Measurements from ENCODE around the gene EPS8L3.

DNA sequence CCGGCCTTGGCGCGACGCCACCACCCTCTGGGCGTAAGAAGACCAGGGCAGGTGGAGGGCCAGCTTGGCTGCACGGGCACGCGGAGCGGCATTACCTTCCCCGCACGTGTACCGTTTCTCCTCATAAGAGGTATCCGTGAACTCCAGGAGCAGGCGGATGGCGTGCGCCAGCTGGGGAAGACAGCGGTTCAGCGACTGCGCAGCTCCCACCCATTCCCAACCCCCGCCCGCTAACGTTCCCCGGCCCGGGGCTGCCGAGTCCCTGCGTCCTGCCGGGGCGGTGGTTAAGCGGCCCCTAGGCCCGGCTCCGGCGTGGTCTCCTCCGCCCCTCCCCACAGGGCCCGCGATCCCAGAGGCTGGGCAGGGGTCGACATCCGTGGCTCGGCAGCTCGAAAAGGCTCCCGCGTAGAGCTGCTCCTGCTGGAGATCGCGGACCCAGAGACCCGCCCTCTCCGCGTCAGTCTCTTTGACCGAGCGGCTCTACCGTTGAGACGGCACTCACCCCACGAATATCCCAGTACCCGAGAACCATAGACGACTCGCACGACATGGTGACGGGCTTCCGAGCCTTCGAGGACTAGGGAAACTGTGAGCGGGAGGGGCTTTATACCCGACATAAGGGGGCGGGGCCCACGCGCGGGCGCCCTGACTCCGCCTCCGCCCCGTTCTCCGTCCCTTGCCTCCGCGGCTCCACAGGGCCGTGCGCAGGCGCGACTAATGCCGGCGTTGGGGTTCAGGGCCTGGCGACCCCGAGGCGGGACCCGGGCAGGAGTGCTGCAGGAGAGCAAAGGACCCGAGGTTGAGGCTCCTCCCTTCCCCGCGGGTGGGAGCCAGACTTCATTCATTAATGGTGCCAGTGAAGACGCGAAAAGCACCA, 23.7 kb downstream of the EPS8L3 start:
- TF ChIP-seq, protein P1, sequence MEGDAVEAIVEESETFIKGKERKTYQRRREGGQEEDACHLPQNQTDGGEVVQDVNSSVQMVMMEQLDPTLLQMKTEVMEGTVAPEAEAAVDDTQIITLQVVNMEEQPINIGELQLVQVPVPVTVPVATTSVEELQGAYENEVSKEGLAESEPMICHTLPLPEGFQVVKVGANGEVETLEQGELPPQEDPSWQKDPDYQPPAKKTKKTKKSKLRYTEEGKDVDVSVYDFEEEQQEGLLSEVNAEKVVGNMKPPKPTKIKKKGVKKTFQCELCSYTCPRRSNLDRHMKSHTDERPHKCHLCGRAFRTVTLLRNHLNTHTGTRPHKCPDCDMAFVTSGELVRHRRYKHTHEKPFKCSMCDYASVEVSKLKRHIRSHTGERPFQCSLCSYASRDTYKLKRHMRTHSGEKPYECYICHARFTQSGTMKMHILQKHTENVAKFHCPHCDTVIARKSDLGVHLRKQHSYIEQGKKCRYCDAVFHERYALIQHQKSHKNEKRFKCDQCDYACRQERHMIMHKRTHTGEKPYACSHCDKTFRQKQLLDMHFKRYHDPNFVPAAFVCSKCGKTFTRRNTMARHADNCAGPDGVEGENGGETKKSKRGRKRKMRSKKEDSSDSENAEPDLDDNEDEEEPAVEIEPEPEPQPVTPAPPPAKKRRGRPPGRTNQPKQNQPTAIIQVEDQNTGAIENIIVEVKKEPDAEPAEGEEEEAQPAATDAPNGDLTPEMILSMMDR (IDR thresholded peaks at IDR 0.05; ENCODE audit: low read depth, low read length) = no peak
- TF ChIP-seq, protein P2, sequence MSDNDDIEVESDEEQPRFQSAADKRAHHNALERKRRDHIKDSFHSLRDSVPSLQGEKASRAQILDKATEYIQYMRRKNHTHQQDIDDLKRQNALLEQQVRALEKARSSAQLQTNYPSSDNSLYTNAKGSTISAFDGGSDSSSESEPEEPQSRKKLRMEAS (IDR thresholded peaks at IDR 0.05; ENCODE audit: low read depth, low read length) = no peak
